ENCODE measurements around the gene DOCK10. TPM values are rescaled to one million over a fixed set of nuclear protein-coding genes. Genes with fewer than 3 reads are reported as not detected.
A peak's percentile ranks its signal among the peaks of the same experiment; 100 is the strongest.

DOCK10 gene
- total RNA-seq, 2 donors from 2014 or later = 0.93 to 2.0 TPM

GRCh38 chr2:224927011-224927410 is 115.3 kb downstream of the DOCK10 start:
- peak overlapping the region; percentile 18 to 45 for H3K27ac ChIP-seq
- no peak overlapping the region for H3K4me3 ChIP-seq
- no peak for DNase-seq (ENCODE audit: low spot score)
- peaks cover 0 to 25% of the 10 kb centered on the region in 2 donors for H3K4me1 ChIP-seq
- no peaks in the 10 kb centered on the region for H3K27me3 ChIP-seq
- no peak for TF ChIP-seq CTCF (IDR thresholded peaks at IDR 0.05)
- H3K9me3 ChIP-seq = no peaks in the 10 kb centered on the region
- H3K36me3 ChIP-seq = no peaks in the 10 kb centered on the region

- Histone ChIP-seq H3K9me3 (no peaks in the 10 kb centered on the region), H3K27ac (peak overlapping the region in 1 of 2 donors; percentile 23), H3K27me3 (no peaks in the 10 kb centered on the region), H3K4me3 (no peak overlapping the region), H3K4me1 (peaks cover 0 to 15% of the 10 kb centered on the region in 2 donors), H3K36me3 (no peaks in the 10 kb centered on the region)
- TF ChIP-seq CTCF (IDR thresholded peaks at IDR 0.05) = no peak
- no peak for DNase-seq (ENCODE audit: low spot score)
Observed at GRCh38 chr2:224925810-224926100, 116.5 kb downstream of the DOCK10 start.

- H3K9me3 ChIP-seq = no peaks in the 10 kb centered on the region
- no peaks in the 10 kb centered on the region for H3K36me3 ChIP-seq
- peaks cover 0 to 12% of the 10 kb centered on the region in 2 donors for H3K4me1 ChIP-seq
- DNase-seq (ENCODE audit: low spot score) = no peak
- no peaks in the 10 kb centered on the region for H3K27me3 ChIP-seq
- no peak overlapping the region for H3K27ac ChIP-seq
- no peak for TF ChIP-seq CTCF (IDR thresholded peaks at IDR 0.05)
- H3K4me3 ChIP-seq = no peak overlapping the region
Observed at GRCh38 chr2:224925061-224925809, 117.0 kb downstream of the DOCK10 start.

GRCh38 chr2:224924631-224925030 is 117.6 kb downstream of the DOCK10 start:
- H3K27me3 ChIP-seq = no peaks in the 10 kb centered on the region
- no peak for DNase-seq (ENCODE audit: low spot score)
- TF ChIP-seq CTCF (IDR thresholded peaks at IDR 0.05) = no peak
- no peak overlapping the region for H3K27ac ChIP-seq
- H3K36me3 ChIP-seq = no peaks in the 10 kb centered on the region
- no peak overlapping the region for H3K4me3 ChIP-seq
- no peaks in the 10 kb centered on the region for H3K9me3 ChIP-seq
- H3K4me1 ChIP-seq = peaks cover 0 to 12% of the 10 kb centered on the region in 2 donors

- Histone ChIP-seq H3K36me3 (no peaks in the 10 kb centered on the region), H3K9me3 (no peaks in the 10 kb centered on the region), H3K27ac (no peak overlapping the region), H3K27me3 (no peaks in the 10 kb centered on the region), H3K4me3 (no peak overlapping the region), H3K4me1 (peaks cover 0 to 11% of the 10 kb centered on the region in 2 donors)
- TF ChIP-seq CTCF (IDR thresholded peaks at IDR 0.05) = no peak
- no peak for DNase-seq (ENCODE audit: low spot score)
Observed at GRCh38 chr2:224922142-224922727, 120.0 kb downstream of the DOCK10 start.
